Measurements from ENCODE around the gene LOXL4. TPM values are rescaled to one million over a fixed set of nuclear protein-coding genes. Genes with fewer than 3 reads are reported as not detected.

The LOXL4 gene
- total RNA-seq, 1 experiment from 2014 or later: 1.3 TPM

GRCh38 chr10:98272656-98273055 lies 4.7 kb upstream of the LOXL4 start:
- no peak for ATAC-seq
- Histone ChIP-seq H2AFZ (ENCODE audit: low read depth, low read length, poor library complexity, severe bottlenecking) (no peak overlapping the region), H3K9ac (ENCODE audit: low read length) (no peak overlapping the region), H3K4me1 (ENCODE audit: control insufficient read depth in 1 of 2, insufficient read depth in 2 of 2, low read length in 2 of 2) (peaks cover 23 to 32% of the 10 kb centered on the region in 2 experiments), H3K9me3 (ENCODE audit: control insufficient read depth in 1 of 2, insufficient read depth in 1 of 2, low read depth in 1 of 2, low read length in 2 of 2) (no peaks in the 10 kb centered on the region), H3K4me3 (replicated peaks in 1 of 2; ENCODE audit: low read depth in 1 of 2, low read length in 2 of 2) (no peak overlapping the region), H3K9me2 (ENCODE audit: insufficient read depth) (no peaks in the 10 kb centered on the region), H3K27me3 (ENCODE audit: insufficient read depth, low read length) (no peaks in the 10 kb centered on the region), H4K20me1 (ENCODE audit: insufficient read depth) (no peaks in the 10 kb centered on the region), H3K4me2 (ENCODE audit: low read length) (no peak overlapping the region), H3K27ac (ENCODE audit: low read depth, low read length) (no peak overlapping the region), H3K36me3 (ENCODE audit: control insufficient read depth in 1 of 2, insufficient read depth in 2 of 2, low read length in 2 of 2) (no peaks in the 10 kb centered on the region), H3K79me2 (ENCODE audit: insufficient read depth, low read length) (no peaks in the 10 kb centered on the region)
- CTCF ChIA-PET: no interaction called here
- POLR2A ChIA-PET: no interaction called here
- RAD21 ChIA-PET (ENCODE audit: low non-redundant PET in 1 of 2, low total read pairs in 2 of 2, uncharacterized antibody in 2 of 2, unreplicated experiment in 2 of 2): no interaction called here
- no peak for DNase-seq (ENCODE audit: low read depth, low spot score)
- TF ChIP-seq SIN3A (IDR thresholded peaks at IDR 0.05; ENCODE audit: low read depth) (no peak), EZH2phosphoT487 (IDR thresholded peaks at IDR 0.05; ENCODE audit: borderline replicate concordance) (no peak), REST (IDR thresholded peaks at IDR 0.05; ENCODE audit: low read depth) (no peak), CTCF (IDR thresholded peaks at IDR 0.05 in 2 of 3, conservative IDR thresholded peaks at IDR 0.05 in 1 of 3; ENCODE audit: borderline replicate concordance in 1 of 3, insufficient read depth in 1 of 3, low read depth in 2 of 3, low read length in 2 of 3) (no peak), YY1 (IDR thresholded peaks at IDR 0.05; ENCODE audit: extremely low read depth, insufficient replicate concordance, low read depth, low read length) (no peak), EGR1 (IDR thresholded peaks at IDR 0.05; ENCODE audit: low read depth) (no peak), POLR2AphosphoS5 (IDR thresholded peaks at IDR 0.05; ENCODE audit: low read depth, low read length) (no peak)
- BruUV-seq (replicated peaks): no TSS peak
- intact Hi-C loops (cut with micrococcal nuclease): no loop called here
